Measurements from ENCODE around the gene GPRIN3.
"Not testable (repeated sequence)": the region's sequence is repeated elsewhere in the genome, so short reads cannot be mapped to it uniquely, and the experiment has no call there.

Gene GPRIN3

DNA sequence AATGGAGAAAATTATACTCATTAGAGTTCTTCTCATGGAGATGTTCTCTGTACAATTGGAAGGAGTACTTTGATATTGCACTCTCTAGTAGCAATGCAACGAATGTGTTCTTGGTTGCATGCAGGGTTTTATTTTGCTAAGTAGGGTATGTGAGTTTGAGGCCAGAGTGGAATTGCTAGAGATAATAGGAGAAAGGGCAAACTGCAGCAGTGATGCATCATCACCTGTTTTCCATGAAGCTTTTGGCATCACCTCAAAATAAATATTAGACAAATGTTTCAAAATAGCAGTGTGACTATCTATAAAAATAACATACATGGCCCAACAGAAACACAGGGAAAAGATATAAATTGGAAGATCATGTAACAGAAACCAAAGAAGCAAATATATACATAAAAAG lies 103.0 kb downstream of the GPRIN3 start:
- Histone ChIP-seq H3K9me3 (ENCODE audit: low read length) (no peaks in the 10 kb centered on the region), H3K36me3 (ENCODE audit: insufficient read depth, low read length) (no peaks in the 10 kb centered on the region), H3K4me1 (ENCODE audit: insufficient read depth, low read length) (no peaks in the 10 kb centered on the region), H2AFZ (ENCODE audit: low read depth, low read length) (no peak overlapping the region), H3K4me3 (ENCODE audit: low read length) (no peak overlapping the region), H3K27me3 (ENCODE audit: insufficient read depth, low read length) (no peaks in the 10 kb centered on the region)

- Histone ChIP-seq H3K27me3 (ENCODE audit: insufficient read depth, low read length) (no peaks in the 10 kb centered on the region), H3K36me3 (ENCODE audit: insufficient read depth, low read length) (no peaks in the 10 kb centered on the region), H3K9me3 (ENCODE audit: low read length) (no peaks in the 10 kb centered on the region), H2AFZ (ENCODE audit: low read depth, low read length) (no peak overlapping the region), H3K4me3 (ENCODE audit: low read length) (no peak overlapping the region), H3K4me1 (ENCODE audit: insufficient read depth, low read length) (no peaks in the 10 kb centered on the region)
These were observed 103.7 kb downstream of the GPRIN3 start for GRCh38 chr4:89203902-89204301.

- H2AFZ ChIP-seq (ENCODE audit: low read depth, low read length); H3K27me3 ChIP-seq (ENCODE audit: insufficient read depth, low read length); H3K4me3 ChIP-seq (ENCODE audit: low read length); H3K9me3 ChIP-seq (ENCODE audit: low read length); H3K36me3 ChIP-seq (ENCODE audit: insufficient read depth, low read length); H3K4me1 ChIP-seq (ENCODE audit: insufficient read depth, low read length): not testable (repeated sequence)
These were observed 108.2 kb downstream of the GPRIN3 start for GRCh38 chr4:89199394-89199793.

GRCh38 chr4:89197920-89198319 lies 109.7 kb downstream of the GPRIN3 start:
- Histone ChIP-seq H2AFZ (ENCODE audit: low read depth, low read length) (no peak overlapping the region), H3K4me3 (ENCODE audit: low read length) (no peak overlapping the region), H3K36me3 (ENCODE audit: insufficient read depth, low read length) (no peaks in the 10 kb centered on the region), H3K4me1 (ENCODE audit: insufficient read depth, low read length) (no peaks in the 10 kb centered on the region), H3K27me3 (ENCODE audit: insufficient read depth, low read length) (no peaks in the 10 kb centered on the region), H3K9me3 (ENCODE audit: low read length) (no peaks in the 10 kb centered on the region)

- H3K4me3 ChIP-seq (ENCODE audit: low read length): no peak overlapping the region
- no peaks in the 10 kb centered on the region for H3K27me3 ChIP-seq (ENCODE audit: insufficient read depth, low read length)
- H3K9me3 ChIP-seq (ENCODE audit: low read length): no peaks in the 10 kb centered on the region
- H3K36me3 ChIP-seq (ENCODE audit: insufficient read depth, low read length): no peaks in the 10 kb centered on the region
- no peak overlapping the region for H2AFZ ChIP-seq (ENCODE audit: low read depth, low read length)
- H3K4me1 ChIP-seq (ENCODE audit: insufficient read depth, low read length): no peaks in the 10 kb centered on the region
These were observed 110.9 kb downstream of the GPRIN3 start for GRCh38 chr4:89196745-89197144.

DNA sequence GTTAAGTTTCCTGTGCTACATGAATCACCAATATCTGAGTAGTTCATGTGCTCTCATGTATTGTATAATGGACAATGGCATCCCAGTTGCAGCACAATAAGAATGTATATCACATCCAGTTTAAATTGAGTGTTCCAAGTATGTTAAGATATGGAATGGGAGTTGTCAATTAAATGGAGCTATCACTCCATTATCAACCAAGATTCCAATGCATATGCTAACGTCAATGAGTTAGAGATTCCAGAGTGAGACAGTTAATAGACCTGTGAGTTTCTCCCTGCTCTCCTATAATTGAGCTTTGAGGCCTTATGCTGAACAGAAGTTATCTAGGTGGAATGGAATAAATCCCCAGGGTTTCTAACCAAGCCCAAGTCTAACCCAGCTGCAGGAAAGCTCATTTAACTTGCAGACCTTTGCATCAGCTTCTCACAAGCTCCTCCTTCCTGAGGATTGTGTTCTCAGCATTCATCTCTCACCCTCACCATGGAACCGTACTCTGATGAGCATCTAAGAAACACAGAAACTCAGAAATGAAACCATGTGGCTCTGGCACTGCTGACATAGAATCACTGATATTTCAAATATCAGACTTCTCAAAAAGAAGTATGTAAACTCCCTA lies 111.4 kb downstream of the GPRIN3 start:
- no peaks in the 10 kb centered on the region for H3K27me3 ChIP-seq (ENCODE audit: insufficient read depth, low read length)
- no peak overlapping the region for H2AFZ ChIP-seq (ENCODE audit: low read depth, low read length)
- H3K4me1 ChIP-seq (ENCODE audit: insufficient read depth, low read length): no peaks in the 10 kb centered on the region
- no peaks in the 10 kb centered on the region for H3K9me3 ChIP-seq (ENCODE audit: low read length)
- no peak overlapping the region for H3K4me3 ChIP-seq (ENCODE audit: low read length)
- no peaks in the 10 kb centered on the region for H3K36me3 ChIP-seq (ENCODE audit: insufficient read depth, low read length)

- no peaks in the 10 kb centered on the region for H3K4me1 ChIP-seq (ENCODE audit: insufficient read depth, low read length)
- H3K36me3 ChIP-seq (ENCODE audit: insufficient read depth, low read length): no peaks in the 10 kb centered on the region
- H3K9me3 ChIP-seq (ENCODE audit: low read length): no peaks in the 10 kb centered on the region
- no peaks in the 10 kb centered on the region for H3K27me3 ChIP-seq (ENCODE audit: insufficient read depth, low read length)
- no peak overlapping the region for H2AFZ ChIP-seq (ENCODE audit: low read depth, low read length)
- H3K4me3 ChIP-seq (ENCODE audit: low read length): no peak overlapping the region
These were observed 113.8 kb downstream of the GPRIN3 start for GRCh38 chr4:89193843-89194242.
